Uterus (tissue), 4 donors: ENCODE results near the gene SMNDC1. TPM values are rescaled to one million over a fixed set of nuclear protein-coding genes. Genes with fewer than 3 reads are reported as not detected.
"Not testable (repeated sequence)": the region's sequence is repeated elsewhere in the genome, so short reads cannot be mapped to it uniquely, and the experiment has no call there.

ENCODE experiments used
- DNase-seq, 2 donors: peaks; one replicate each; pipeline ENCODE4 v3.0.0-alpha.2; 2019 to 2020
- H3K27ac ChIP-seq, 2 donors: fragments of 200-600 bp; sonication (generic); 1 replicate in 1 of 2; 2 replicates in 1 of 2; pipeline ENCODE4 v1.5.1; 2016 to 2018
- H3K27me3 ChIP-seq, 2 donors: fragments of 200-600 bp; sonication (generic); one replicate each; pipeline ENCODE4 v1.5.1; 2018 to 2019; ENCODE audit warnings: control low read depth in 1 of 2
- H3K36me3 ChIP-seq, 2 donors: fragments of 200-600 bp; sonication (generic); one replicate each; pipeline ENCODE4 v1.5.1; 2019; ENCODE audit warnings: control low read depth in 1 of 2
- H3K4me1 ChIP-seq, 2 donors: fragments of 200-600 bp; sonication (generic); one replicate each; pipeline ENCODE4 v1.5.1; 2018 to 2019; ENCODE audit warnings: control low read depth in 1 of 2
- H3K4me3 ChIP-seq, 2 donors: fragments of 200-600 bp; sonication (generic); 1 replicate in 1 of 2; 2 replicates in 1 of 2; pipeline ENCODE4 v1.5.1; 2018 to 2019; ENCODE audit warnings: mild to moderate bottlenecking in 1 of 2
- H3K9me3 ChIP-seq, 2 donors: fragments of 200-600 bp; sonication (generic); one replicate each; pipeline ENCODE4 v1.5.1; 2019; ENCODE audit warnings: control low read depth in 1 of 2
- CTCF ChIP-seq, 4 experiments: fragments of 200-600 bp in 2 of 4; fragments of 450-650 bp in 2 of 4; sonication (generic) in 2 of 4; IDR thresholded peaks; one replicate each; pipeline ENCODE4 v1.5.1; 2016 to 2019; ENCODE audit warnings: antibody characterized with exemption in 4 of 4, mild to moderate bottlenecking in 2 of 4, moderate library complexity in 1 of 4
- POLR2A ChIP-seq, 2 donors: fragments of 450-650 bp; IDR thresholded peaks; one replicate each; pipeline ENCODE4 v1.6.1; 2016; ENCODE audit warnings: antibody characterized with exemption in 2 of 2, mild to moderate bottlenecking in 1 of 2, moderate library complexity in 1 of 2
- intact Hi-C: fragments of 100-400 bp; cut with DNase I; formaldehyde crosslinking; loops from one replicate; pipeline ENCODE4 v1.15.1; 2023; ENCODE audit warnings: low total_unique reads
- total RNA-seq, 4 donors: library from RNA; depleted of rRNA in 3 of 4; stranded (reverse); fragments of >200 nt in 3 of 4; gene quantifications; one replicate each; pipeline versions ENCODE4 v1.1.0 to v1.2.4, GENCODE V29; 2014 to 2023
- donor health status: DM: yes; HTN: yes; CAD: no.

SMNDC1 gene
- total RNA-seq, 4 donors from 2014 or later = 14.6 to 41.2 (median 18.3) TPM

- no peak for DNase-seq
- intact Hi-C loops = loop anchor here (10.0 kb wide), 1 partner anchor 132 kb away; no protein-coding TSS in a partner anchor
- no peaks in the 10 kb centered on the region for H3K4me1 ChIP-seq
- H3K27me3 ChIP-seq = no peaks in the 10 kb centered on the region
- H3K4me3 ChIP-seq = no peak overlapping the region
- no peak for TF ChIP-seq POLR2A (IDR thresholded peaks at IDR 0.05)
- no peak for TF ChIP-seq CTCF (IDR thresholded peaks at IDR 0.05)
- no peaks in the 10 kb centered on the region for H3K36me3 ChIP-seq
- H3K27ac ChIP-seq = no peak overlapping the region
- H3K9me3 ChIP-seq = no peaks in the 10 kb centered on the region
Observed at GRCh38 chr10:110276603-110277002, 28.1 kb downstream of the SMNDC1 start.

GRCh38 chr10:110275128-110275729 is 29.5 kb downstream of the SMNDC1 start:
- no peaks in the 10 kb centered on the region for H3K36me3 ChIP-seq
- H3K27me3 ChIP-seq = no peaks in the 10 kb centered on the region
- no peak for DNase-seq
- TF ChIP-seq CTCF (IDR thresholded peaks at IDR 0.05) (no peak), POLR2A (IDR thresholded peaks at IDR 0.05) (no peak)
- intact Hi-C loops = loop anchor here (10.0 kb wide), 1 partner anchor 130 kb away; no protein-coding TSS in a partner anchor
- no peak overlapping the region for H3K4me3 ChIP-seq
- H3K27ac ChIP-seq = no peak overlapping the region
- no peaks in the 10 kb centered on the region for H3K9me3 ChIP-seq
- H3K4me1 ChIP-seq = peaks cover 0 to 3% of the 10 kb centered on the region in 2 donors

- Histone ChIP-seq H3K9me3 (no peaks in the 10 kb centered on the region), H3K4me3 (no peak overlapping the region), H3K27ac (peak overlapping the region; percentile 2 to 3), H3K27me3 (no peaks in the 10 kb centered on the region), H3K4me1 (peaks cover 0 to 7% of the 10 kb centered on the region in 2 donors), H3K36me3 (no peaks in the 10 kb centered on the region)
- no peak for TF ChIP-seq POLR2A (IDR thresholded peaks at IDR 0.05)
- no peak for TF ChIP-seq CTCF (IDR thresholded peaks at IDR 0.05)
- DNase-seq = no peak
- intact Hi-C loops = loop anchor here (10.0 kb wide), 1 partner anchor 130 kb away; no protein-coding TSS in a partner anchor
Observed at GRCh38 chr10:110274647-110275046, 30.1 kb downstream of the SMNDC1 start.

GRCh38 chr10:110274072-110274627 is 30.6 kb downstream of the SMNDC1 start:
- peaks cover 5 to 7% of the 10 kb centered on the region in 2 donors for H3K4me1 ChIP-seq
- H3K36me3 ChIP-seq = no peaks in the 10 kb centered on the region
- TF ChIP-seq CTCF (IDR thresholded peaks at IDR 0.05) (no peak), POLR2A (IDR thresholded peaks at IDR 0.05) (no peak)
- H3K27me3 ChIP-seq = no peaks in the 10 kb centered on the region
- H3K9me3 ChIP-seq = no peaks in the 10 kb centered on the region
- intact Hi-C loops = loop anchor here (10.0 kb wide), 1 partner anchor 129 kb away; no protein-coding TSS in a partner anchor
- no peak for DNase-seq
- H3K27ac ChIP-seq = peak overlapping the region; percentile 2 to 29
- no peak overlapping the region for H3K4me3 ChIP-seq

GRCh38 chr10:110273474-110273873 is 31.2 kb downstream of the SMNDC1 start:
- Histone ChIP-seq H3K4me1 (peaks cover 7 to 11% of the 10 kb centered on the region in 2 donors), H3K27ac (peak overlapping the region; percentile 2 to 29), H3K27me3 (no peaks in the 10 kb centered on the region), H3K4me3 (no peak overlapping the region), H3K36me3 (no peaks in the 10 kb centered on the region), H3K9me3 (no peaks in the 10 kb centered on the region)
- TF ChIP-seq CTCF (IDR thresholded peaks at IDR 0.05) = no peak
- no peak for TF ChIP-seq POLR2A (IDR thresholded peaks at IDR 0.05)
- intact Hi-C loops = loop anchor here (10.0 kb wide), 1 partner anchor 129 kb away; no protein-coding TSS in a partner anchor
- DNase-seq = peak; percentile 75 to 81

- H3K27me3 ChIP-seq, H3K36me3 ChIP-seq, H3K27ac ChIP-seq, H3K9me3 ChIP-seq, H3K4me3 ChIP-seq, DNase-seq: not testable (repeated sequence)
- intact Hi-C loops = loop anchor here (10.0 kb wide), 1 partner anchor 128 kb away; no protein-coding TSS in a partner anchor
- H3K4me1 ChIP-seq = peaks cover 7 to 11% of the 10 kb centered on the region in 2 donors
Observed at GRCh38 chr10:110272995-110273394, 31.7 kb downstream of the SMNDC1 start.
